OCI-M2 (cell line): ENCODE data around the gene RPP38.

Experiments
- DNase-seq: peaks from one replicate; lab custom pipeline; 2025; ENCODE audit not compliant: unreplicated experiment; lab: John Stamatoyannopoulos, UW

The RPP38 gene

DNA sequence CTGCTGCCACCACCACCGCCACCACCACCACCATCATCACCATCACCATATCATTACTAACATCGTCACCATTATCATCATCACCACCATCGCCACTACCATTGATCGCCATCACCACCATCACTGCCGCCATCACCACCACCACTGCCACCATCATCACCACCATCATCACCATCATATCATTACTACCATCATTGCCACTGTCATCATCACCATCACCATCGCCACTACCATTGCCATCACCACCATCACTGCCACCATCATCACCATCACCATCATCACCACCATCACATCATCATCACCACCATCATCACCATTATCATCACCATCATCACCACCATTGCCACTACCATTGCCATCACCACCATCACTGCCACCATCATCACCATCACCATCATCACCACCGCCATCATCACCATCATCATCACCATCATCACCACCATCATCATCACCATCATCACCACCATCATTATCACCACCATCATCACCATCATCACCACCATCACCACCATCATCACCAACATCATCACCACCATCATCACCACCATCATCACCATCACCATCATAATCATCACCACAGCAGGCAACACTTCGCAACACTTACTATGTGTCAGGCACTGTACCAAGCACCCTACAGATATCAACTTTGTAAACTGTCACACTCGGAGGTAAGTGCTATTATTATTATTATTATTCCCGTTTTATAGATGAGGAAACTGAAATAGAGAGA, 52.1 kb downstream of the RPP38 start:
- DNase-seq, result no peak

DNA sequence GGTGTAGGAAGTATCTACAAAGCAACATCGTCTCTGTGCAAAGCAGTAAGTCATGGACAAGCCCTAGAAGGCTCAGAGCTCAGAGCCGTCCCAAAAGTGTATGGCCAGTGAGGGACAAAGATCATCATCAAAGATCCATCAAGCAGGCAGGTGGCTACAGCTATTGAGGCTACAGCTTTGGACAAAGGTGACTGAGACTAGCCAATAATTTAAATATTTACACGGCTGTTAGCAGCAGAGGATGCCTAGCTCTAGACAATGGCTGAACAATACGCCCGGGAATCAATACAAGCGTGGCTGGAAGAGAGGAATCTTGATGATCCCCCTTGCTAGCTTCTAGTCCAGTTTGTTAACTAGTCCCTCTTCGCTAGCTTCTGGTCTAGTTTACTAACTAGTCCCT, 53.4 kb downstream of the RPP38 start:
- no peak for DNase-seq

- no peak for DNase-seq
Measured at GRCh38 chr10:15152556-15152955, 55.4 kb downstream of the RPP38 start.
